NOMO-1 treated with DMSO at 0.1 percent for 48 hours (cell line): ENCODE results near the gene EREG.
"Not testable (repeated sequence)": the region's sequence is repeated elsewhere in the genome, so short reads cannot be mapped to it uniquely, and the experiment has no call there.

Source experiments
- DNase-seq: peaks from one replicate; lab custom pipeline; 2025; ENCODE audit not compliant: unreplicated experiment; lab: John Stamatoyannopoulos, UW

EREG gene

GRCh38 chr4:74387790-74388189, 22.8 kb downstream of the EREG start:
- DNase-seq, result no peak

DNA sequence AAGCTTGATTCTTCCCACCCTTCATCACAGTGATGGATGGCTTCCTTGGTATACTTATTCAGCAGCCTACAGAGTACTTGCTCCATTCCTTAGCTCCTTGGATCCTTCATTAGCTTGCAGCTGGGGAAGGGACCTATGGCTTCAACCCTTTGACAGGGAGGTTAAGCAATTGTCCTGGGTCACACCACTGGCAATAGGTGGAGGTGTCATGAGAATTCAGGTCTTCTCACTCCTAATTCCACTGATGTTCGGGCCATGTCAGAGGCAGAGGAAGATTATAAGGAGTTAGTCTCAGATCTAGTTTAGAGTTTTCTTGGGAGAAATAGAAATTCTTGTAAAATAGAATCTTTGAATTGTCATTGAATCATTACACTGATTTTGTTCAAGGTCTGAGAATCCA, 24.5 kb downstream of the EREG start:
- no peak for DNase-seq

DNA sequence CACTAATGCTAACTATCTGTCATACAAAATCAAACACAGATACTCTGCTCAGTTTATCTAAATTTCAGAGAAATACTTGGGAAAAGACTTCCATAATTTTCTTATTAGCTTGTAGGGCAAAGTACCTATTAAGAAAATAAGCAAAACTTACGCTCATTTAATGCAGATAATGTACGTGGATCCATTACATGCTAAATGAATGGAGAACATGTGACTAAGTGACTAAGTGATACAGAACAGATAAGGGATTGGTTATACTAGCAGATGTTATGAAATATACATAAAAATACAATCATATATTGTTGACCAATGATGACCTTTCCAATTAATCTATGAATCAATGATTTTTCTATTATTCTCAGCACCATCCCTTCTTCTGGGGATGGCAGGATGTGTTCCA, 25.7 kb downstream of the EREG start:
- no peak for DNase-seq

- DNase-seq, result no peak
Measured at GRCh38 chr4:74391346-74391745, 26.4 kb downstream of the EREG start.

- no peak for DNase-seq
Measured at GRCh38 chr4:74391890-74392475, 27.0 kb downstream of the EREG start.

- DNase-seq, result no peak
Measured at GRCh38 chr4:74394476-74395136, 29.7 kb downstream of the EREG start.

DNA sequence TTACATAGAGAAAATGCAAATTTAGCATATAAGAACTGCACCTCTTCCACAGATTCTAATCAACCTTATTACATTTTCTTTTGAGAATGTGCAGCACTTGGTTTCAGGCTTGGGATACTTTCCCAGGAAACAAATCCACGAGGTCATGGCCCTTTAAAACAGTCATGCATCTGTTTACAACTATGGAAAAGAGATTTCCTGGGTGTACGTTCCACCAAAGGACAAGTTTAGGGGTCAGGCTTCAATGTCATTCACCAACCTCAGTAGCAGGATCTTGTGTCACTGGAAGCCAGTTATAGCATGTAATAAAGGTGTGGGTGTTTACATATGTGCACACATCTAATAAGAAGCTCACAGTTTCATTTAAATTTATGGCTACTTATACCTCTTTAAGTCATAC, 30.7 kb downstream of the EREG start:
- no peak for DNase-seq

DNA sequence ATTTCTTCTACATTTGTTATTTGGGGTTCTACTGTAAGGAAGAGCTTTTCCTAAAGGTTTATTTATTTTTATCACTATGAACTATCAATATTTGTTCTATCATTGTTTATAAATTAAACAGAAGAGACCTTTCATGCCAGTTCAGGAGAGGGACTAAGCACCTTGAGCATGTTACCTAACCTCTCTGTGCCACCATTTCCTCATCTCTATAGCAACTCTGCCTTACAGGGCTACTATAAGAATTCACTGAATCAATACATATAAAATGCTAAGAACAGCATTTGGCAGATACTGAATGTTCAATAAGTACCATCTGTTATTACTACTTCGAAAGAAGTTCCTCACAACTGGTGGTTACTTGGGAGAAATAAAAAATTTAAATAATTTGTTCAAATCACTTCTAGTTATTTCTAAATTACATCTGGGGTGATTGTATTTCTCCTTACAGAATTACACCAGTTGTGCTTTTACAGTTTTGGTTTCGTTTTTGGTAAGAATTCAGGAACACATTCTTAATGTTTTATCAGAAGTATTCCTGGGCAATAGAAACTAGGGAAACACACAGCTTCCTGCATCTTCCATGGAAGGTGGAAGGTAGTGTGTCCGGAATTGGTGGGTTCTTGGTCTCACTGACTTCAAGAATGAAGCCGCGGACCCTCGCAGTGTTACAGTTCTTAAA, 32.9 kb downstream of the EREG start:
- peak; percentile 66 for DNase-seq

GRCh38 chr4:74398894-74399589, 34.1 kb downstream of the EREG start:
- DNase-seq, result not testable (repeated sequence)

- no peak for DNase-seq
Measured at GRCh38 chr4:74400395-74400794, 35.5 kb downstream of the EREG start.

DNA sequence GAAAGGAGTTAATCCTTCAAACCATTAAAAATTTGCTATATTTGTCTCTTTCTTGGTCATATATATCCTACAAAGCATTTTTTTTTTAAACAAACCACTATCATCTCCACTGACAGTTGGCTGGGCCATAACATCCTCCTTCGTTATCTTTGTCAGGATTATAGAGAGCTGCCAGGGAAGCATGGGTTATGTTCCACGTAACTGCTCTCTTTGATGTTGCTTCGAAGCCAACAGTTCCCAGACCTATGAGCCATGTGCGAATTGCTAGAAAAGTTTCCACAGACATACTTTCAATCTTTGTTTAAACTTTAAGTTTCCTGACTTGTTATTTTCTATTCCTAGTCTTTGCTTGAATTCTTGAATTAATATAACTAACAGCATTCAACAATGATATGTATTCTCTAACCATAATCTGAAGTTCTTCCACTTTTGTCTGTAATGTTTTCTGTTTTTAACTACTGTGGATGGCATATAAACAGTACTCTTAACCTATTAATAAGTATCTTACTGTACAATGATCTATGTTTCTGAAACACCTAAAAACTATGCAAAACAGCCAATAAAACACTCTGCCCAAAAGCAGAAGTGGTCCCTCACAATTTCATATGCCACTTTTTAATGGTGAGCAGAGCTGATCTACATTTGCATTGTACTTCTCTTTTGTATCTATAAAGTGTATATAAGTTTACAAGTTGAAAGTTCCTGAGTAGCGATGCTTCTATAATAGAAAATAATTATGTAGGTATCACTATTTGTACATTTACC, 37.9 kb downstream of the EREG start:
- peak; percentile 72 for DNase-seq

DNA sequence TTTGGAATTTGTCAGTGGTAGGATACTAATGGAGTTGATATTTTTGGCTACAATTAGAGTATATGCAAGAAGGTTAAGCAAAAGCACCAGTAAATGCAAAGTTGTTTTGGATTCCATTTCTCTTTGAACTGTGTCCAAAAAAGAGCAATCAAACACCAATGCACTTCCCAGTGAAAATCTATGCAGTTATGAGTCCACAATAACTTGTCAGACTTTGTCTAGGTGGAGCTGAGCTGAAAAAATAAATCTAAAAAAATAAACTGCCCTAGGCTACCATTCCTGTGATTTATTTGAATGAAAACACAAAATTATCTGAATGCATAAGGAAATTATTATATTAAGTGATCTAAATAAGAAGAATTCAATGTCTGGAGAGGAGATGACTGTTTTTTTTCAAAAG, 42.9 kb downstream of the EREG start:
- no peak for DNase-seq

DNA sequence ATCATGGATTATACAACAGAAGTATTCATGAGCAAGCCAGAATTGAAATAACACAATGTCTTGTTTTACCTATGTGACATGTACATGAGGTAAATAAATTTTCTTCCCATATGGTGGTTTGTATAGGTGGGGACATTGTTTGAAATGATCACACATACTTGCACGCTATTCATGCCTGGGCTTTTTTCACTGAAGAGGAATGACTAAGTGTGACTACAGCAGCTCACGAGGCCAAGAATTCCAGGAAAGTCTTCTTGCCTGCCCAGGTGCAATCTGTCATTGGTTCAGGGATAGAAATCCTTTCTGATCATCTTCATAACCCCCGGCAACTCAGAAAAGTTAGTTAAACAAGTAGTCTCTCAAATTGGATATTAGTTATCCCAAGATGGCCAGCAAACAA, 43.7 kb downstream of the EREG start:
- DNase-seq, result no peak

DNA sequence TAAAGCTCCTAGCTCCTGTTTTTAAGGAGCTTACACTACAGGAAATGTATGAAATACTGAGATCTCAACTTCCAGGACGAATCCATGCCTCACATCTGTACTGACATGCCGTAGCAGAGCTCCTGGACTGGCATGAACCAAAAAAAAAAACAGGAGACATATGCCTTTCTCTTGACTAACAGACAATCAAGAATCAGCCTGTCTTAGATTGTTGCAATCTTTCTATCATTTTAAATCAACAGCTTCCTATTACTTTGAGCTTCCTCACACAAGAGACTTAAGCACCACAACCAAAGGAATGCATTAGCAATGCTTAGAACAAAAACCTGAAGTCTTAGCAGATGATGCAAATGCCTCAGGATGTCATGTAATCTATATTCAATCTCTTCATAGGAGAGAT, 45.3 kb downstream of the EREG start:
- DNase-seq, result no peak

GRCh38 chr4:74412225-74412624, 47.3 kb downstream of the EREG start:
- no peak for DNase-seq

DNA sequence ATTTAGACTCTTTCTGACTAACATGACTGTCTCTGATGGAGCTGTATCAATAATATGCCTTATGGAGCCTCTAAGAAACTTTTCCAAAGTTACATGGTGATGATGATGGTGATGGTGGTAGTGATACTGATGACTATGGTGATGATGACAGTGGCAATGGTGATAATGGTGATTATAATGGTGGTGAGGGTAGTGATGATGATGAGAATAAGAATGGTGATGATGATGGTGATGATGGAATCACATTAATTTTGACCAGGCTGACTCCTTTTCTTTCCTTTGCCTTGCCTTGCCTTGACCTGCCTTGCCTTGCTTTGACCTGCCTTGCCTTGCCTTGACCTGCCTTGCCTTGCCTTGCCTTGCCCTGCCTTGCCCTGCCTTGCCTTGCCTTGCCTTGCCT, 48.3 kb downstream of the EREG start:
- no peak for DNase-seq

DNA sequence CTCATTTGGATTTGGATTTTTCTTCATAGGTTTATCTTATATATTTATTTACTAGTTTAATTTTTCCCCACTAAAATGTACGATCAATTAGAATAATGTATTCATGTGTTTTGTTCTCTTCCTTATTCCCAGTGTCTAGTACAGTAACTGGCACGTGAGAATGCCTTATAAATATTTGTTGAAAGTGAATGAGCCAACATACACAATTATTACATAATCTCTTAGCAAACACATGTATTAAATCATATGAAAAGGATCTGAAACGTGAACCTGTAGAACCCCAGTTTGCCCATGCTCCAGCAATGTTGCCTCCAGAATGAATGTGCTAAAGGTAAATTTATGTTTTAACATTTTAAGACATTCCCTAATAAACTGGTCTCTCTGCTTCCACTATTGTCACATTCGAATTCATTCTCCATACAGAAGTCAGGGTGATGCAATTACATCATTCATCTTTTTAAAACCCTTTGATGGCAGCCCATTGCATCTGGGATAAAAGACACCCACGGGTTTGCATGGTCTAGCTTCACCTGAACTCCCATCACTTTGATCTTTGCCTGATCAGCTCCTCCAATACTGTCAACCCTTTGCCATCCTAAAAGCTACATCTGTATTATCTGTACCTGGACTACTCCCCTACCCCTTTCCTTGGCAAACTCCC, 49.3 kb downstream of the EREG start:
- DNase-seq, result no peak

GRCh38 chr4:74415602-74416300, 50.8 kb downstream of the EREG start:
- DNase-seq, result no peak

- DNase-seq, result no peak
Measured at GRCh38 chr4:74418063-74418670, 53.2 kb downstream of the EREG start.

DNA sequence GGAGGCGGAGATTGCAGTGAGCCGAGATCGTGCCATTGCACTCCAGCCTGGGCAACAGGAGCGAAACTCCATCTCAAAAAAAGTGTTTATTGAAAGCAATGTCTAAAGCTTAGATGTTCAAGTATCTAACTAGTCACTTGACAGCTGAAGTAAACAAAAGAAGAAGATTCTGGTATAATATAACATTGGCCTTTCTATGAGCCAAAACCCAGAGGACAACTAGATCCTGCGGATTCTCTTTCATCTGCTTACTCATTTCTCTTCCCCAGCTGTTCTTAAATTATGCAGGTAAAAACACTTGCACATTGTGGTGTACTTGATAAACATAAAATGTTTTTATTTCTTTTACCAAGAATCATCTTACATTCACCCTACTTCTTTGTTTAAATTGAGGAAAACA, 55.9 kb downstream of the EREG start:
- no peak for DNase-seq
